Heart left ventricle (tissue), 13 donors: ENCODE results near the gene GPR87.

ENCODE experiments used
- POLR2A ChIP-seq, 2 donors: fragments of 450-650 bp; IDR thresholded peaks; one replicate each; pipeline ENCODE4 v1.6.1; 2017; ENCODE audit warnings: antibody characterized with exemption in 2 of 2, mild to moderate bottlenecking in 2 of 2, moderate library complexity in 2 of 2
- TF ChIP-seq, protein P1 (sequence below), 12 donors: fragments of 200-600 bp; sonication (generic) in 4 of 12; IDR thresholded peaks; one replicate each; pipeline versions ENCODE4 v1.5.0 to v1.8.0; 2018 to 2022; ENCODE audit warnings: antibody characterized with exemption in 12 of 12, mild to moderate bottlenecking in 5 of 12
- donor health status: ischemic (EF 13 %, LVEDD 7.1; RV severe dilation, severe dysfunction).
- donor health status: DM: no; HTN: yes; CAD: no.
- donor health status: DM: no; HTN: no; CAD: no.
- donor health status: ischemic (EF 25% LVEDD 6.9; RV normal size, moderate dysfunction).
- donor health status: ischemic (EF 25% LVEDD 5.7; RV mildly dilated, moderate dysfunction).
- donor health status: ischemic (EF 35%, LVEDD 5.7; RV mildly dilated, moderate dysfunction).
- donor health status: nonischemic (EF 11% LVEDD 7.7; RV severe dilation, severe dysfunction).
- donor health status: DM: yes; HTN: yes; CAD: no.
- donor health status: PGD.
- donor health status: ischemic (EF 29% LVEDD 5.4; RV normal size, mild dysfunction).
- donor health status: nonischemic (EF 23%, LVEDD 6.1; RV moderate dilation, normal function).

DNA sequence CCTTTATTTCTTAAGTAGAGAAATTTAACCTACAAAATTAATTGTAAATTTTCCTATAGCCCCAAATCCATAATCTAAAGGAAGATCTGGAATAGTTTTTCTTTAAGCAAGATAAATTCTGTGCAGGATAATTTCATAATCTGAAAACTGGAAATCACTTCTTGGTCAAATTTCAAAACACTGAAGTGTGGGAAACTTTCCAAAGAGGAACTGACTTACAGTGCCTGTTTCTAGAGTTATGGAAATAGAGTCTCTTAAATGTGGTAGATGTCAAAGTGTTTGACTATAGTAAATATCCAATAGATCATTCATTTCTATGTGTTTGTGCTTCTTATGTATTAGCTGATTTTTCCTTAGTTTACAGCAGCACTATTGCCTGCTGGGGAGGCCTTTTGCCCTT lies 14.3 kb upstream of the GPR87 start:
- TF ChIP-seq, protein P1, sequence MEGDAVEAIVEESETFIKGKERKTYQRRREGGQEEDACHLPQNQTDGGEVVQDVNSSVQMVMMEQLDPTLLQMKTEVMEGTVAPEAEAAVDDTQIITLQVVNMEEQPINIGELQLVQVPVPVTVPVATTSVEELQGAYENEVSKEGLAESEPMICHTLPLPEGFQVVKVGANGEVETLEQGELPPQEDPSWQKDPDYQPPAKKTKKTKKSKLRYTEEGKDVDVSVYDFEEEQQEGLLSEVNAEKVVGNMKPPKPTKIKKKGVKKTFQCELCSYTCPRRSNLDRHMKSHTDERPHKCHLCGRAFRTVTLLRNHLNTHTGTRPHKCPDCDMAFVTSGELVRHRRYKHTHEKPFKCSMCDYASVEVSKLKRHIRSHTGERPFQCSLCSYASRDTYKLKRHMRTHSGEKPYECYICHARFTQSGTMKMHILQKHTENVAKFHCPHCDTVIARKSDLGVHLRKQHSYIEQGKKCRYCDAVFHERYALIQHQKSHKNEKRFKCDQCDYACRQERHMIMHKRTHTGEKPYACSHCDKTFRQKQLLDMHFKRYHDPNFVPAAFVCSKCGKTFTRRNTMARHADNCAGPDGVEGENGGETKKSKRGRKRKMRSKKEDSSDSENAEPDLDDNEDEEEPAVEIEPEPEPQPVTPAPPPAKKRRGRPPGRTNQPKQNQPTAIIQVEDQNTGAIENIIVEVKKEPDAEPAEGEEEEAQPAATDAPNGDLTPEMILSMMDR (IDR thresholded peaks at IDR 0.05), result no peak
- TF ChIP-seq POLR2A (IDR thresholded peaks at IDR 0.05), result no peak
